ENCODE results near the gene APBB1IP.
"Not testable (repeated sequence)": the region's sequence is repeated elsewhere in the genome, so short reads cannot be mapped to it uniquely, and the experiment has no call there.

APBB1IP gene

DNA sequence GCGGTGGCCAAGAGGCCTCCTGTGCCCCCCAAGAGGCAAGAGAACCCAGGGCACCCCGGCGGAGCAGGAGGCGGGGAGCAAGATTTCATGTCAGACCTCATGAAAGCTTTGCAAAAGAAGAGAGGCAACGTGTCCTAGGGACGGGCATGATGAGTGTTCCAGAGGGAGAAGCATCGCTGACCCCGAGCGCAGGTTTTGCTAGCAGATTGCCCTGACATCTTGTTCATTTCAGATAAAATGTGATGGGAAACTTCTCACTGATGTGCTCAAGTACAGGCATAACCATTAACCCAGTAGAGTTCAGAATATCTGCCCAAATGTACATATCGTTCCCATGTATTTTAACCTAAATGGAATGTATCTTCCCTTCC lies 129.2 kb downstream of the APBB1IP start:
- no peak for DNase-seq

GRCh38 chr10:26571655-26572054 lies 133.5 kb downstream of the APBB1IP start:
- DNase-seq: no peak

GRCh38 chr10:26573674-26574073 lies 135.5 kb downstream of the APBB1IP start:
- DNase-seq: peak in 1 of 2 donors; percentile 22

DNA sequence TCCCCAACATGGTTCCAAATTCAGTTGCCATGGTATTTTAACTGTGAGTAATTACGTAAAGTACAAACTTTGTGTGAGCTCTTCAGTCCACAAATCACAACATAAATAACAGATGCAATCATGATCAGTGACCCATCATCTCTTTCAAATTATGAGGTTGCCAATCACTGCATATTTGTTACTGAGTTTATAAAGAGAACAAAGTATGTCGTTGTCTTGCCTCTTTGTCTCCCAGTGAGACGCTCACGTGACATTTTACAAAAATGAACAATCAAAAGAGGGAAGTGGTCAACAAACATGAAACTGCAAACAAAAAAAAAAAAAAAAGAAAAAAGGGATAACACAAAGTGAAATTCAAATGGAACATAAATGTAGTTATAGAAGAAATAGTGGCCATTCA lies 136.6 kb downstream of the APBB1IP start:
- peak in 1 of 2 donors; percentile 16 for DNase-seq

DNA sequence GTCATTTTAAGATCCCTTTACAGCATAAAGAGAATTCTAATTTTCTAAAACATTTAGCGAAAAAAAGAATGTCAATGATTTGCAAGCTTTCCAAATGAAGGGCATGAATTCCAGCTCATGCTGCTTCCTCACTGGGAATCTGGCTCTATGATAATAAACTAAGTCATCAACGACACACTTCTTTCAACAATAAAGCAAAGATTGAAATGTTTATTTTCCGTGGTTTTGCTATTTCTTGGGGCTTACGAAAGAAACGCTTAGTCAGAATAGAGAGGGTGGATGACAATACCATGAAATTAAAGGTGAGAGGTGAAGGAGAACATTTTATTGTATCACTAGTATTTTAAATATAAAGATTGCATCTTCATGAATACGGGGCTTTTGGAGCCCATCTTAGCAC lies 140.2 kb downstream of the APBB1IP start:
- not testable (repeated sequence) for DNase-seq

GRCh38 chr10:26579256-26580063 lies 141.3 kb downstream of the APBB1IP start:
- DNase-seq: no peak

DNA sequence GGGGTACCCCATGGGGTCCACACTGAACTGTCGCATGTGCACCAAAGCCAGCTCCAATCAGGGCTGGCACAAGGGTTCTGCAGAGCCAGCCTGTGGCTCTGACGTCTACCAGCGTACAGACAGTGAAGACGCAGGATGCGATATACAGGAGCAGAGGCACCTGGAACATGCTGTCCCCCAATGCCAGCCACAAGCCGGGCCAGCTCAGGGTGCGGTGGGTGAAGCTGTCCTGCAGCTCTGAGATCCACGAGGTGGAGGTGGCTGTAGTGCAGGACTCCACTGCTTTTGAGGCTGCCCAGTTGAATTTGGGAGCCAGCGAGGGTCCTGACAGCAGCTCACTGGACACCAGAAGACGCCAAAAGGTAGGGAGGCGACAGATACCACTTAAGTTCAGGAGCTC lies 148.1 kb downstream of the APBB1IP start:
- DNase-seq: no peak

- no peak for DNase-seq
Observed at GRCh38 chr10:26588611-26589010, 150.5 kb downstream of the APBB1IP start.

GRCh38 chr10:26589813-26590212 lies 151.7 kb downstream of the APBB1IP start:
- not testable (repeated sequence) for DNase-seq

- DNase-seq: no peak
Observed at GRCh38 chr10:26593896-26594295, 155.8 kb downstream of the APBB1IP start.

- DNase-seq: not testable (repeated sequence)
Observed at GRCh38 chr10:26603283-26603682, 165.1 kb downstream of the APBB1IP start.

GRCh38 chr10:26604320-26605093 lies 166.4 kb downstream of the APBB1IP start:
- not testable (repeated sequence) for DNase-seq

- DNase-seq: peak in 1 of 2 donors; percentile 52
Observed at GRCh38 chr10:26606389-26606877, 168.3 kb downstream of the APBB1IP start.

- no peak for DNase-seq
Observed at GRCh38 chr10:26612151-26612915, 174.2 kb downstream of the APBB1IP start.

Measured in CD4-positive, alpha-beta T cell treated with Interleukin-4 for 1 hour (primary cell).